GM10248 (cell line): ENCODE measurements around the gene LITAF.

ENCODE experiments used
- CTCF ChIA-PET: fragments of 300-600 bp; sonication (Branson Sonifier 250); formaldehyde crosslinking; extraction: SDS; loops from one replicate; lab custom pipeline; 2021; ENCODE audit warnings: antibody characterized with exemption; lab: Yijun Ruan, JAX
- POLR2A ChIA-PET: fragments of 350-650 bp; sonication (Branson Sonifier 250); formaldehyde crosslinking; extraction: SDS; loops from one replicate; lab custom pipeline; 2020; ENCODE audit warnings: antibody characterized with exemption; lab: Yijun Ruan, JAX
- DNase-seq: peaks from one replicate; pipeline ENCODE4 v3.0.0; 2012; ENCODE audit errors: extremely low spot score
- TF ChIP-seq, protein P1 (sequence below): IDR thresholded peaks from 2 replicates; pipeline ENCODE4 v1.5.1; 2012; ENCODE audit warnings: mild to moderate bottlenecking, low read depth; ENCODE audit errors: extremely low read depth, missing control alignments, control extremely low read depth

Gene LITAF

GRCh38 chr16:11557801-11558200, 28.9 kb downstream of the LITAF start:
- TF ChIP-seq, protein P1, sequence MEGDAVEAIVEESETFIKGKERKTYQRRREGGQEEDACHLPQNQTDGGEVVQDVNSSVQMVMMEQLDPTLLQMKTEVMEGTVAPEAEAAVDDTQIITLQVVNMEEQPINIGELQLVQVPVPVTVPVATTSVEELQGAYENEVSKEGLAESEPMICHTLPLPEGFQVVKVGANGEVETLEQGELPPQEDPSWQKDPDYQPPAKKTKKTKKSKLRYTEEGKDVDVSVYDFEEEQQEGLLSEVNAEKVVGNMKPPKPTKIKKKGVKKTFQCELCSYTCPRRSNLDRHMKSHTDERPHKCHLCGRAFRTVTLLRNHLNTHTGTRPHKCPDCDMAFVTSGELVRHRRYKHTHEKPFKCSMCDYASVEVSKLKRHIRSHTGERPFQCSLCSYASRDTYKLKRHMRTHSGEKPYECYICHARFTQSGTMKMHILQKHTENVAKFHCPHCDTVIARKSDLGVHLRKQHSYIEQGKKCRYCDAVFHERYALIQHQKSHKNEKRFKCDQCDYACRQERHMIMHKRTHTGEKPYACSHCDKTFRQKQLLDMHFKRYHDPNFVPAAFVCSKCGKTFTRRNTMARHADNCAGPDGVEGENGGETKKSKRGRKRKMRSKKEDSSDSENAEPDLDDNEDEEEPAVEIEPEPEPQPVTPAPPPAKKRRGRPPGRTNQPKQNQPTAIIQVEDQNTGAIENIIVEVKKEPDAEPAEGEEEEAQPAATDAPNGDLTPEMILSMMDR, result no peak
- POLR2A ChIA-PET, result no interaction called here
- no peak for DNase-seq
- CTCF ChIA-PET, result interaction anchor here (0.9 to 2.1 kb wide), 3 partner anchors 13 to 121 kb away, joined by 3 to 4 read pairs (median 3); no protein-coding TSS in a partner anchor

DNA sequence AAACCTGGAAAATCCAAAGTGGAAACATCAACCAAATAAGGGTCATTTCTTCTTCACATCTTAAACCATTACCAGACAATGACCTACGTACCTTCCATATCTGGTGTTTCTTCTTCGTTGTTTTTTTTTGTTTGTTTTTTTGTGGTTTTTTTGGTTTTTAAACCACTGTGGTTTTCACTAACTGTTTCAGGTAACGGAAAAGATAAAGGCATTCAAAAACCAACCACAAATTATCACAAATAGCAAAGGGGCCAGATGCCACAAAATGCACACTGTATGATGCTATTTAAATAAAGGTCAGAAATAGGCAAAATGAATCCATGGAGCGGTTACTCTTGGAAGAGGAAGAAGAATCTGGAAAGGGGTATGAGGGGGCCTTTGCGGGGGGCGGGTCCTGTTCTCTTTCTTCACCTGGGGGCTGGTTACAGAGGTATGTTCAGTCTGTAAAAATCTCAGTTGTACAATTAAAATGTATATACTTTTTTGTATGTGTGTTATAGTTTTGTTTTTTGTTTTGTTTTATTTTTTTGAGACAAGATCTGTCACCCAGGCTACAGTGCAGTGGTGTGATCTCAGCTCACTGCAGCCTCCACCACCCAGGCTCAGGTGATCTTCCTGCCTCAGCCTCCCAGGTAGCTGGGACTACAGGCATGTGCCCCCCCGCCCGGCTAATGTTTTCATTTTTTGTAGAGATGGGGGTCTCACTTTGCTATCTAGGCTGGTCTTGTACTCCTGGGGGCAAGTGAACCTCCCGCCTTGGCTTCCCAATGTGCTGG, 29.6 kb downstream of the LITAF start:
- no peak for DNase-seq
- TF ChIP-seq, protein P1, result no peak
- ChIA-PET POLR2A (no interaction called here), CTCF (interaction anchor here (1.1 to 2.7 kb wide), 3 partner anchors 13 to 18 kb away, joined by 3 to 10 read pairs (median 4); no protein-coding TSS in a partner anchor)

- ChIA-PET CTCF (interaction anchor here (1.1 to 2.7 kb wide), 4 partner anchors 14 to 149 kb away, joined by 3 to 10 read pairs (median 4); no protein-coding TSS in a partner anchor), POLR2A (interaction anchor here (0.7 kb wide), 1 partner anchor 28 kb away, joined by 3 read pairs; no protein-coding TSS in a partner anchor)
- TF ChIP-seq, protein P1, result no peak
- DNase-seq, result no peak
Measured at GRCh38 chr16:11556214-11556819, 30.4 kb downstream of the LITAF start.

GRCh38 chr16:11554053-11554452, 32.7 kb downstream of the LITAF start:
- no peak for DNase-seq
- ChIA-PET POLR2A (interaction anchor here (0.6 kb wide), 1 partner anchor 35 kb away, joined by 6 read pairs; no protein-coding TSS in a partner anchor), CTCF (interaction anchor here (1.0 to 5.2 kb wide), 3 partner anchors 18 to 87 kb away, joined by 3 to 26 read pairs (median 4); no protein-coding TSS in a partner anchor)
- TF ChIP-seq, protein P1, result no peak

GRCh38 chr16:11553371-11553770, 33.3 kb downstream of the LITAF start:
- TF ChIP-seq, protein P1, result no peak
- no peak for DNase-seq
- ChIA-PET CTCF (interaction anchor here (5.2 kb wide), 1 partner anchor 21 kb away, joined by 26 read pairs; no protein-coding TSS in a partner anchor), POLR2A (no interaction called here)

DNA sequence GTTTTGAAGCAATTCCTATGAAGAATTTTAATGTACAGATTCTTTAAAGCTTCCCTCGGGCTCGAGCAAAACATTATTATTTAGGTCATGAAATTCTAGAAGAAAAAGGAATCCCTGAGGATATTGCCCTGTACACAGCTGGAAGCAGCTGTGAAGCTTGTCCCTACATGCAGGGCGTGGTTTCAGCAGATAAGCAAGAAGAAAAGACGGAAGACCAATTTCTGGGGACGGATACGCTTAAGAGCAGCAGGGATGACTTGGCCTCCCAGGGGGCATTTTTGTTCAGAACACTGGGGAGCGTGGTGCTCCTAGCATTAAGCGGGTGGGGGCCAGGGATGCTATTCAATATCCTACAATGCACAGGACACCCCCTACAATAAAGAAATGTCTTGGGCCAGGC, 34.3 kb downstream of the LITAF start:
- no peak for DNase-seq
- CTCF ChIA-PET, result interaction anchor here (5.2 kb wide), 1 partner anchor 20 kb away, joined by 26 read pairs; no protein-coding TSS in a partner anchor
- TF ChIP-seq, protein P1, result no peak
- POLR2A ChIA-PET, result no interaction called here
